Smooth muscle cell (in vitro differentiated cells): Measurements from ENCODE around the gene KCNG1. TPM values are rescaled to one million over a fixed set of nuclear protein-coding genes. Genes with fewer than 3 reads are reported as not detected.

Experiments
- DNase-seq: peaks from one replicate; lab custom pipeline; 2025; ENCODE audit not compliant: unreplicated experiment; lab: John Stamatoyannopoulos, UW
- H2AFZ ChIP-seq: fragments of 200-600 bp; sonication (generic); 2 replicates; pipeline ENCODE4 v1.6.0; 2016; ENCODE audit warnings: antibody characterized with exemption, low read depth, mild to moderate bottlenecking
- H3F3A ChIP-seq: fragments of 200-600 bp; sonication (generic); 2 replicates; pipeline ENCODE4 v1.6.0; 2017; ENCODE audit warnings: antibody characterized with exemption, low read depth
- H3K27ac ChIP-seq: fragments of 200-600 bp; sonication (generic); 2 replicates; pipeline ENCODE4 v1.5.1; 2016; ENCODE audit warnings: low read depth, mild to moderate bottlenecking
- H3K27me3 ChIP-seq: fragments of 200-600 bp; sonication (generic); 2 replicates; pipeline ENCODE4 v1.6.1; 2016; ENCODE audit warnings: low read depth, mild to moderate bottlenecking
- H3K36me3 ChIP-seq: fragments of 200-600 bp; sonication (generic); 2 replicates; pipeline ENCODE4 v1.5.1; 2016; ENCODE audit warnings: low read depth
- H3K4me1 ChIP-seq: fragments of 200-600 bp; sonication (generic); 2 replicates; pipeline ENCODE4 v1.5.1; 2016; ENCODE audit warnings: low read depth
- H3K4me2 ChIP-seq: fragments of 200-600 bp; sonication (generic); 2 replicates; pipeline ENCODE4 v1.6.0; 2016; ENCODE audit warnings: mild to moderate bottlenecking
- H3K4me3 ChIP-seq: fragments of 200-600 bp; sonication (generic); 2 replicates; pipeline ENCODE4 v1.5.1; 2016; ENCODE audit warnings: mild to moderate bottlenecking
- H3K79me2 ChIP-seq: fragments of 200-600 bp; sonication (generic); 2 replicates; pipeline ENCODE4 v1.6.0; 2016; ENCODE audit warnings: low read depth, mild to moderate bottlenecking
- H3K9ac ChIP-seq: fragments of 200-600 bp; sonication (generic); 2 replicates; pipeline ENCODE4 v1.6.0; 2016; ENCODE audit warnings: low read depth
- H3K9me3 ChIP-seq: fragments of 200-600 bp; sonication (generic); replicated peaks from 2 replicates; pipeline ENCODE4 v1.5.1; 2016; ENCODE audit warnings: low read depth
- H4K20me1 ChIP-seq: fragments of 200-600 bp; sonication (generic); 2 replicates; pipeline ENCODE4 v1.6.0; 2016; ENCODE audit warnings: low read depth
- CTCF ChIP-seq: fragments of 200-600 bp; sonication (generic); IDR thresholded peaks from 2 replicates; pipeline ENCODE4 v1.5.1; 2017; ENCODE audit warnings: borderline replicate concordance, mild to moderate bottlenecking, antibody characterized with exemption; ENCODE audit not compliant: insufficient read depth, poor library complexity, severe bottlenecking
- polyA plus RNA-seq: library from polyadenylated mRNA; unstranded; fragments of >200 nt; fragmentation: Nextera tagmentation; extraction: Ambion mirVana; gene quantifications from 2 replicates; pipeline ENCODE4 v1.2.1, GENCODE V29; 2016
- total RNA-seq: library from RNA; depleted of rRNA; stranded (reverse); fragments of >200 nt; gene quantifications from 2 replicates; pipeline ENCODE4 v1.2.3, GENCODE V29; 2014

KCNG1 gene
- total and polyA plus RNA-seq, 2 experiments from 2014 or later: 51.2 to 54.1 TPM

DNA sequence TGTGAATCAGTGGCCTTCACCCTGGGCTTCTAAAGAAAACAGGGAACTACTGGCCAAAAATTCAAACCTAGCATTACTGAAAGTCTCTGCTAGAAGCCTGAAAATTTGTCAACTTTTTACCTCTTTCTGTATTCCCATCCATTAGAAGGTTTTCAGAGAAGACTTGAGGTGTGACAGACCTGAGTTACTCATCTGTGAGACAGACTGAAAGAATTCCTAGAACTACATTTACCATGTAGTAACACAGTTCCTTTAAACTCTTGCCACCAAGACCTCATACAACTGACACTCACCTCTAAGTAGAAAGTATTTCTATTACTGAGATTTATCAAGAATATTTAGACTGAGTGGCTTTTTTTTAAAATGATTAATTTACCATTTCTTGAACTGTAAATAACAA lies 69.1 kb downstream of the KCNG1 start:
- Histone ChIP-seq H4K20me1 (peaks cover 87% of the 10 kb centered on the region), H3K9ac (no peak overlapping the region), H3F3A (no peaks in the 10 kb centered on the region), H3K27me3 (no peaks in the 10 kb centered on the region), H3K4me3 (no peak overlapping the region), H3K9me3 (no peaks in the 10 kb centered on the region), H3K4me2 (no peak overlapping the region), H3K4me1 (peaks cover 16% of the 10 kb centered on the region), H3K36me3 (peaks cover 23% of the 10 kb centered on the region), H2AFZ (no peak overlapping the region), H3K27ac (peak overlapping the region; percentile 46), H3K79me2 (peaks cover 94% of the 10 kb centered on the region)
- TF ChIP-seq CTCF: no peak
- DNase-seq: no peak

Other genes with a start within 250 kb of the KCNG1 start
- 1.1 and 5.3 TPM in 2 replicates for gene BCAS4, start 228.0 kb downstream of the KCNG1 start, total RNA-seq
- 13.1 and 14.1 TPM in 2 replicates for gene BCAS4, start 228.0 kb downstream of the KCNG1 start, polyA plus RNA-seq
- gene ADNP, start 91.7 kb downstream of the KCNG1 start, total RNA-seq: 54.9 and 57.4 TPM in 2 replicates
- 14.2 and 15.3 TPM in 2 replicates for gene ADNP, start 91.7 kb downstream of the KCNG1 start, polyA plus RNA-seq
- 141 and 148 TPM in 2 replicates for gene DPM1, start 64.6 kb downstream of the KCNG1 start, total RNA-seq
- gene DPM1, start 64.6 kb downstream of the KCNG1 start, polyA plus RNA-seq: 89.1 and 104 TPM in 2 replicates
- gene MOCS3, start 64.3 kb downstream of the KCNG1 start, total RNA-seq: 3.7 and 5.2 TPM in 2 replicates
- gene MOCS3, start 64.3 kb downstream of the KCNG1 start, polyA plus RNA-seq: 3.2 and 3.7 TPM in 2 replicates